Measurements from ENCODE around the gene NPHP4.

NPHP4 gene

GRCh38 chr1:5947071-5947821, 45.0 kb downstream of the NPHP4 start:
- DNase-seq: no peak

GRCh38 chr1:5945445-5945844, 46.8 kb downstream of the NPHP4 start:
- DNase-seq: no peak

GRCh38 chr1:5944843-5945167, 47.4 kb downstream of the NPHP4 start:
- DNase-seq: no peak

GRCh38 chr1:5944154-5944842, 47.9 kb downstream of the NPHP4 start:
- DNase-seq: no peak

GRCh38 chr1:5943343-5944124, 48.7 kb downstream of the NPHP4 start:
- DNase-seq: no peak

GRCh38 chr1:5941671-5942070, 50.6 kb downstream of the NPHP4 start:
- DNase-seq: no peak

GRCh38 chr1:5940723-5941407, 51.4 kb downstream of the NPHP4 start:
- no peak for DNase-seq

GRCh38 chr1:5939271-5940170, 52.7 kb downstream of the NPHP4 start:
- no peak for DNase-seq

- DNase-seq: no peak
Measured at GRCh38 chr1:5938101-5938646, 54.1 kb downstream of the NPHP4 start.

- no peak for DNase-seq
Measured at GRCh38 chr1:5937373-5937857, 54.8 kb downstream of the NPHP4 start.

GRCh38 chr1:5936621-5937372, 55.4 kb downstream of the NPHP4 start:
- DNase-seq: no peak

GRCh38 chr1:5936126-5936525, 56.1 kb downstream of the NPHP4 start:
- no peak for DNase-seq

- no peak for DNase-seq
Measured at GRCh38 chr1:5935026-5935425, 57.2 kb downstream of the NPHP4 start.

GRCh38 chr1:5934058-5934884, 58.0 kb downstream of the NPHP4 start:
- DNase-seq: no peak

- no peak for DNase-seq
Measured at GRCh38 chr1:5933676-5934057, 58.6 kb downstream of the NPHP4 start.

- no peak for DNase-seq
Measured at GRCh38 chr1:5933050-5933449, 59.2 kb downstream of the NPHP4 start.

GRCh38 chr1:5928714-5929400, 63.4 kb downstream of the NPHP4 start:
- no peak for DNase-seq

- DNase-seq: no peak
Measured at GRCh38 chr1:5927506-5928370, 64.5 kb downstream of the NPHP4 start.
